Tibial nerve (tissue), 4 donors: ENCODE results near the gene SH3RF3. TPM values are rescaled to one million over a fixed set of nuclear protein-coding genes. Genes with fewer than 3 reads are reported as not detected.

Experiments used
- DNase-seq, 2 donors: peaks; one replicate each; pipeline ENCODE4 v3.0.0-alpha.2; 2019; ENCODE audit warnings: low spot score in 2 of 2
- H3K27ac ChIP-seq, 4 donors: fragments of 200-600 bp; sonication (generic) in 3 of 4; one replicate each; pipeline ENCODE4 v1.5.1; 2017 to 2019; ENCODE audit warnings: mild to moderate bottlenecking in 1 of 4
- H3K27me3 ChIP-seq, 2 donors: fragments of 200-600 bp; sonication (generic) in 1 of 2; one replicate each; pipeline versions ENCODE4 v1.5.1 to v1.6.0; 2017 to 2019
- H3K36me3 ChIP-seq, 3 donors: fragments of 200-600 bp; sonication (generic); one replicate each; pipeline ENCODE4 v1.5.1; 2018 to 2019
- H3K4me1 ChIP-seq, 4 donors: fragments of 200-600 bp; sonication (generic) in 3 of 4; one replicate each; pipeline ENCODE4 v1.5.1; 2017 to 2019
- H3K4me3 ChIP-seq, 4 donors: fragments of 200-600 bp; sonication (generic) in 3 of 4; one replicate each; pipeline ENCODE4 v1.5.1; 2017 to 2019; ENCODE audit warnings: mild to moderate bottlenecking in 1 of 4, moderate library complexity in 1 of 4
- H3K9me3 ChIP-seq, 4 donors: fragments of 200-600 bp; sonication (generic) in 3 of 4; one replicate each; pipeline ENCODE4 v1.5.1; 2017 to 2019
- CTCF ChIP-seq, 5 experiments: fragments of 200-600 bp in 3 of 5; fragments of 450-650 bp in 2 of 5; sonication (generic) in 3 of 5; IDR thresholded peaks; one replicate each; pipeline ENCODE4 v1.5.1; 2016 to 2019; ENCODE audit warnings: antibody characterized with exemption in 5 of 5, mild to moderate bottlenecking in 3 of 5, moderate library complexity in 2 of 5
- EP300 ChIP-seq, 2 donors: sonication (generic); formaldehyde crosslinking; IDR thresholded peaks; one replicate each; pipeline ENCODE4 v1.6.1; 2017; ENCODE audit warnings: antibody characterized with exemption in 2 of 2, mild to moderate bottlenecking in 1 of 2
- POLR2A ChIP-seq, 2 donors: fragments of 450-650 bp; IDR thresholded peaks; one replicate each; pipeline ENCODE4 v1.6.1; 2017; ENCODE audit warnings: antibody characterized with exemption in 2 of 2, mild to moderate bottlenecking in 2 of 2, moderate library complexity in 2 of 2
- WGBS, 2 donors: methylation state at CpG; one replicate each; pipeline ENCODE4 v1.1.5; 2018; 5-methylcytosine and 5-hydroxymethylcytosine counted together
- total RNA-seq, 4 donors: library from RNA; depleted of rRNA; stranded (reverse); fragments of >200 nt; gene quantifications; one replicate each; pipeline ENCODE4 v1.1.0, GENCODE V29; 2016

The SH3RF3 gene
- total RNA-seq, 4 donors from 2014 or later = 6.9 to 18.0 (median 11.4) TPM

- peak; percentile 33 to 87 for TF ChIP-seq EP300 (IDR thresholded peaks at IDR 0.05)
- TF ChIP-seq POLR2A (IDR thresholded peaks at IDR 0.05) = no peak
- TF ChIP-seq CTCF (IDR thresholded peaks at IDR 0.05) = no peak
- Histone ChIP-seq H3K9me3 (peaks cover 0 to 8% (median 0%) of the 10 kb centered on the region in 4 donors), H3K36me3 (no peaks in the 10 kb centered on the region), H3K4me3 (peak overlapping the region in 1 of 4 donors; percentile 23), H3K27ac (peak overlapping the region; percentile 48 to 84 (median 68)), H3K27me3 (no peaks in the 10 kb centered on the region), H3K4me1 (peaks cover 0 to 43% (median 11%) of the 10 kb centered on the region in 4 donors)
- DNase-seq = peak; percentile 62 to 69
- WGBS, 2 donors = 50 to 56% methylated on average over 35 of the region's 36 CpGs
Measured at GRCh38 chr2:109171444-109172334, 42.7 kb downstream of the SH3RF3 start.

GRCh38 chr2:109172556-109173105, 43.6 kb downstream of the SH3RF3 start:
- WGBS, 2 donors = 65 to 72% methylated on average over 7 of the region's 7 CpGs
- H3K36me3 ChIP-seq = no peaks in the 10 kb centered on the region
- no peak for TF ChIP-seq CTCF (IDR thresholded peaks at IDR 0.05)
- no peak for TF ChIP-seq POLR2A (IDR thresholded peaks at IDR 0.05)
- TF ChIP-seq EP300 (IDR thresholded peaks at IDR 0.05) = no peak
- no peak overlapping the region for H3K4me3 ChIP-seq
- H3K27ac ChIP-seq = peak overlapping the region; percentile 17 to 84 (median 68)
- DNase-seq = no peak
- peaks cover 0 to 39% (median 11%) of the 10 kb centered on the region in 4 donors for H3K4me1 ChIP-seq
- H3K27me3 ChIP-seq = no peaks in the 10 kb centered on the region
- H3K9me3 ChIP-seq = peaks cover 0 to 8% (median 0%) of the 10 kb centered on the region in 4 donors

GRCh38 chr2:109173311-109174171, 44.5 kb downstream of the SH3RF3 start:
- Histone ChIP-seq H3K4me3 (no peak overlapping the region), H3K9me3 (peaks cover 0 to 8% (median 0%) of the 10 kb centered on the region in 4 donors), H3K36me3 (no peaks in the 10 kb centered on the region), H3K27me3 (no peaks in the 10 kb centered on the region), H3K4me1 (peaks cover 0 to 39% (median 11%) of the 10 kb centered on the region in 4 donors), H3K27ac (peak overlapping the region in 3 of 4 donors; percentile 58 to 84 (median 77))
- 49% methylated on average over 19 of the region's 19 CpGs for WGBS, 2 donors
- peak; percentile 41 to 78 for DNase-seq
- TF ChIP-seq CTCF (IDR thresholded peaks at IDR 0.05) (no peak), EP300 (IDR thresholded peaks at IDR 0.05) (peak in 1 of 2 donors; percentile 75), POLR2A (IDR thresholded peaks at IDR 0.05) (no peak)

- no peak overlapping the region for H3K4me3 ChIP-seq
- H3K9me3 ChIP-seq = peaks cover 0 to 9% (median 0%) of the 10 kb centered on the region in 4 donors
- H3K27me3 ChIP-seq = no peaks in the 10 kb centered on the region
- WGBS, 2 donors = 73 to 85% methylated on average over 4 of the region's 4 CpGs
- DNase-seq = no peak
- H3K4me1 ChIP-seq = peaks cover 0 to 39% (median 11%) of the 10 kb centered on the region in 4 donors
- no peaks in the 10 kb centered on the region for H3K36me3 ChIP-seq
- peak overlapping the region in 3 of 4 donors; percentile 4 to 84 (median 46) for H3K27ac ChIP-seq
- TF ChIP-seq POLR2A (IDR thresholded peaks at IDR 0.05) (no peak), CTCF (IDR thresholded peaks at IDR 0.05) (no peak), EP300 (IDR thresholded peaks at IDR 0.05) (no peak)
Measured at GRCh38 chr2:109174214-109174613, 45.2 kb downstream of the SH3RF3 start.
